AG10803 (cell line): ENCODE data around the gene PLA2G2C.

ENCODE experiments used
- DNase-seq: peaks from one replicate; pipeline ENCODE4 v3.0.0; 2010; ENCODE audit warnings: low read depth
- H3K4me3 ChIP-seq: 2 replicates; pipeline ENCODE4 v1.5.1; 2011; ENCODE audit warnings: mild to moderate bottlenecking, low read length, control low read depth
- TF ChIP-seq, protein P1 (sequence below): conservative IDR thresholded peaks from 2 replicates; pipeline ENCODE4 v1.5.1; 2011; ENCODE audit warnings: mild to moderate bottlenecking, low read length, control low read depth, inconsistent platforms

The PLA2G2C gene

DNA sequence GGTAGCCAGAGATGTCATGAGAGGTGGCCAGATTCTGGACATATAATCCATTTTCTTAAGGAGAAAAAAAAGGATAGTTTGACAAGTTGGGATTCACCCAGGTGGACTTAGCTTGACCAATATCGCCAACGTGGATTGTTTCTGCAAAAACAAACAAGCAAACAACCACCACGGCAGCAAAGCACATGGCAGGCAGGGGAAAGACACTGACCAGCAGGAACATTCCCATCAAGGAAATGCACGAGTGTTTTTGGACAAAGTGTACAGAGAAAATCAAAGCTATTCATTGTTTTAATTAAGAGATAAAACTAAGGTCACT, 9.1 kb upstream of the PLA2G2C start:
- no peak for DNase-seq
- TF ChIP-seq, protein P1, sequence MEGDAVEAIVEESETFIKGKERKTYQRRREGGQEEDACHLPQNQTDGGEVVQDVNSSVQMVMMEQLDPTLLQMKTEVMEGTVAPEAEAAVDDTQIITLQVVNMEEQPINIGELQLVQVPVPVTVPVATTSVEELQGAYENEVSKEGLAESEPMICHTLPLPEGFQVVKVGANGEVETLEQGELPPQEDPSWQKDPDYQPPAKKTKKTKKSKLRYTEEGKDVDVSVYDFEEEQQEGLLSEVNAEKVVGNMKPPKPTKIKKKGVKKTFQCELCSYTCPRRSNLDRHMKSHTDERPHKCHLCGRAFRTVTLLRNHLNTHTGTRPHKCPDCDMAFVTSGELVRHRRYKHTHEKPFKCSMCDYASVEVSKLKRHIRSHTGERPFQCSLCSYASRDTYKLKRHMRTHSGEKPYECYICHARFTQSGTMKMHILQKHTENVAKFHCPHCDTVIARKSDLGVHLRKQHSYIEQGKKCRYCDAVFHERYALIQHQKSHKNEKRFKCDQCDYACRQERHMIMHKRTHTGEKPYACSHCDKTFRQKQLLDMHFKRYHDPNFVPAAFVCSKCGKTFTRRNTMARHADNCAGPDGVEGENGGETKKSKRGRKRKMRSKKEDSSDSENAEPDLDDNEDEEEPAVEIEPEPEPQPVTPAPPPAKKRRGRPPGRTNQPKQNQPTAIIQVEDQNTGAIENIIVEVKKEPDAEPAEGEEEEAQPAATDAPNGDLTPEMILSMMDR: no peak
- H3K4me3 ChIP-seq: no peak overlapping the region

DNA sequence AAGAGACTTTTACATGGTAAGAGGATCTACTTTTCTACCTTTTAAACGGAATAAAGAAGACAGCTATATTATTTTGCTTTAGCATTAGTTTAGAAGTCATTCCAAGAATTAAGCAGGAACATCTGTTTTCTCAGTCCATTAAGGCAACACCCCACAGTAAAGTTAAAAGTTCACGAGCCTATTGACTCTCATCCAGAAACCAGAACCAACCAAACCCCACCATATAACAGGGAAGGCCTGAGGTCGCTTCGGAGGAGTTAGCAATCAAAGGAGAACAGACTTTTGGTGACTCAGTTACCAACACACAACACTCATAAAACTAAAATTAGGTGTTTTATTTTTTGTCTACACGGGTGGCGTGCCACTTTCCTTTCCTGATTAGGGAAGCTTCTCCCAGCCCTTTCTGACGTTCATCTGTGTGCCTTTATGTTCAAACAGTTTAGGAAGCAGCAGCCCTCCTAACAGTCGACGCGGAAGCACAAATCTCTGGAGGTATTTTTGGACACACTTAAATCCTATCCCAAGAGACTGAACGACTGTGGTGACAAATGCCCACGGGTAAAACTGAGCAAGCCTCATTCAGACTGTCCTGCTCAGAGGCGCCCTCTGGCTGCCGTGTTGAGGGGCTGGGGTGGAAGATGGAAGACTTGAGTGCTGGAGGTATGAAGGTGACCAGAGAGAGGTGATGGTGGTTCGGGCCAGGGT, 8.6 kb upstream of the PLA2G2C start:
- H3K4me3 ChIP-seq: no peak overlapping the region
- peak; percentile 45 for DNase-seq
- TF ChIP-seq, protein P1: peak; percentile 94

DNA sequence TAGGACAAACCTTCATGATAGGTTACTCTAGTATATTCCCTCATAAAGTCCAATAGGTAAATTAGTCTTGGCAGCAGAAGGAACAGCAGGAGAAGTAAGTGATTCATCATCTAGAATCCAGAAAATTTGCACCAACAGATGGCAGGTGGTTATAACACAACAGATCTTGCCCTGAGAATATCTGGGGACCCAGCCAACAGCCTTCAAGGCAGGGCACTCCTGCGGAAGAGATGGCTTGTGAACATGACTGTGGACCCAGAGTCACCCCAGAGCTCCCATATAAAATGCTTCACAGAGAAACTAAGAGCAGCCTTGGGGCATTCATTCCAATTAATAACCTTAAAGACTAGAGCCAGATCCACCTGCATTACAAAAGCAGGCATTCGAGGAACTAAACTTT, 7.9 kb upstream of the PLA2G2C start:
- H3K4me3 ChIP-seq: no peak overlapping the region
- TF ChIP-seq, protein P1: no peak
- DNase-seq: no peak

DNA sequence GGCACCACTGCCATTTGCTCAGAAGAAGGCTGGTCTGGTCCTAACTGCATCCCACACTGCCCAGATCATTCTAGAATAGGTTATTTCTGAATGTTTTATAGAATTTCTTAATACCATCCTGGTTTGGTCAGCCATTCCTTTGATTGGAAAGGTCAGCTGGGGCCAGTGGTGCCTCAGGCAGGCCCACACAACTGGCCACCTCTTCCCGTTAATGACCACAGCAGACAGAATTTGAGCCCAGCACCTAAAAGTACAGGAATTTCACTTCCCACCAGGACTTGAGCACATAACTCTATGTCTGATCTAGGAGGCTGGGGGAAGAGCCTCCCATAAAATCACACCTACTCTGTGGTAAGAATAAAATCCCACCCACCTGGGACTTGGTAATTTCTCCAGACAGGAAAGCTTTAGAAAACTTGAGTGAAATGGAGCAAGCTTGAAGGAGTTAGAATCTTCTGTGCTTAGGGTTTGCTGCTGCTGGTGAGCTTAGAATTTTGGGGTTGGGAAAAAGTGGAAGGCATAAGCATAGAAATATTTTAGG, 6.6 kb upstream of the PLA2G2C start:
- DNase-seq: no peak
- TF ChIP-seq, protein P1: no peak
- no peak overlapping the region for H3K4me3 ChIP-seq

DNA sequence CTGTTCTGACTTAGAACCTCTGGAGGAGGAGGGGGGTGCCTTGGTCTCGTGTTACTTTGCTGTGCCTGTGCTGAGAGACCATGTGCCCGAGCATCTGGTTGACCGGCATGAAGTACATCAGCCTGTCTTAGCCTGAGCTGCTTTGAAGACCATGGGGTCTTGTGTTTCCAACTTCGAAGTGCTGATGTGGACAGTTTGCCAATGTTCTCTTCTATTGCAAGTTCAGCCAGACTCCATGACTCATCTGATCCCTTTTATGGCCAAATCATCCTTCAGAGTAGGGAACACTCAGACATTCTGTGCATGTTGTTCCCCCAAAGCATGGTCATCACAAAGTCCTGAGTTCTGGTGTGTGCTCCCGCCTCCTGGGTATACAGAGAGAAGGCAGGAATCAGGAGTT, 6.0 kb upstream of the PLA2G2C start:
- peak; percentile 30 for DNase-seq
- TF ChIP-seq, protein P1: no peak
- H3K4me3 ChIP-seq: no peak overlapping the region

DNA sequence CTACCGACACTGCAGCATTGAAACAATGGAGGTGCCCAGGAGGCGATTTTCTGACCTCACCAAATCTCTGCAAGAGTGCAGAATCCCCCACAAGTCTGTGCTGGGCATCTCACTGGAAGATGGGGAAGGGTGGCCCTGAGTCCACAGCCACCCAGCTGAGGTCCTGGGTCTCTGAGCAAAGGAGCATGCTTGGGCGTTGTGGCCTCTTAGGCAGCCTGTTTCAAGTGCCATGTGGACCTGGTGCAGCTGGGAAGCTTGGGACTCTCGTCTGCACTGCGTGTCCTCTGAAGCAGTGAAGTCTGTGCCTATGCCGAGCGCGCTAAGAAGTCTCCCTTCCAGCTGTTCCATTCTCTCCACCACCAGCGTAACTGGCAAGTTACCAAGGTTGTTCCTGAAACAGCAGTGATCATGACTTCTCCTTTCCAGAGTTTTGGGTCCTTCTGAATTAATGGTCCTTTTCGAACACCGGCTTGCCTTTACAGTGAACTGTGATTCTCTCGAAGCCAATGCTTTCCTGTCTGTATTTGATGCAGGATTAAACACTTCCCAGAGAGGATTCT, 5.0 kb upstream of the PLA2G2C start:
- DNase-seq: no peak
- TF ChIP-seq, protein P1: no peak
- H3K4me3 ChIP-seq: no peak overlapping the region
